K562 (cell line): ENCODE data around the gene VWF. TPM values are rescaled to one million over a fixed set of nuclear protein-coding genes. Genes with fewer than 3 reads are reported as not detected.
A peak's percentile ranks its signal among the peaks of the same experiment; 100 is the strongest.

Experiments
- ADNP ChIP-seq: fragments of 200-800 bp; sonication (Bioruptor generic); IDR thresholded peaks from 2 replicates; pipeline ENCODE4 v1.6.1; 2016; ENCODE audit warnings: missing genetic modification characterization, missing compliant biosample characterization
- ATF7 ChIP-seq: fragments of 450-650 bp; IDR thresholded peaks from 2 replicates; pipeline ENCODE4 v1.7.1; 2014; ENCODE audit warnings: mild to moderate bottlenecking, moderate library complexity
- CBX1 ChIP-seq: sonication (generic); IDR thresholded peaks from 2 replicates; pipeline ENCODE4 v1.6.1; 2016; ENCODE audit warnings: antibody characterized with exemption, low read depth, mild to moderate bottlenecking
- CCNT2 ChIP-seq: IDR thresholded peaks from 2 replicates; pipeline ENCODE4 v1.6.1; 2011; ENCODE audit warnings: borderline replicate concordance, low read depth, mild to moderate bottlenecking, moderate library complexity, mixed read lengths, low read length; ENCODE audit not compliant: insufficient read length; ENCODE audit errors: extremely low read depth
- EP400 ChIP-seq: fragments of 450-650 bp; IDR thresholded peaks from 2 replicates; pipeline ENCODE4 v1.6.1; 2017; ENCODE audit warnings: antibody characterized with exemption, mild to moderate bottlenecking, moderate library complexity
- HDAC3 ChIP-seq: fragments of 450-650 bp; IDR thresholded peaks from 2 replicates; pipeline ENCODE4 v1.6.1; 2018; ENCODE audit warnings: borderline replicate concordance, mild to moderate bottlenecking, moderate library complexity; ENCODE audit not compliant: partially characterized antibody
- JUNB ChIP-seq: fragments of 450-650 bp; formaldehyde crosslinking; conservative IDR thresholded peaks from 2 replicates; pipeline ENCODE4 v1.4.0; 2020; ENCODE audit warnings: mild to moderate bottlenecking
- KDM2B ChIP-seq: fragments of 250-450 bp; sonication (Bioruptor Pico); IDR thresholded peaks from 2 replicates; pipeline ENCODE4 v1.8.0; 2021; ENCODE audit warnings: mild to moderate bottlenecking, moderate library complexity
- MEF2D ChIP-seq: conservative IDR thresholded peaks from 2 replicates; pipeline ENCODE4 v1.6.1; 2016; ENCODE audit warnings: low read depth, missing genetic modification characterization, missing compliant biosample characterization
- MEIS2 ChIP-seq: fragments of 450-650 bp; IDR thresholded peaks from 2 replicates; pipeline ENCODE4 v1.6.1; 2014; ENCODE audit warnings: mild to moderate bottlenecking; ENCODE audit not compliant: partially characterized antibody
- MTA3 ChIP-seq: fragments of 450-650 bp; formaldehyde crosslinking; IDR thresholded peaks from 2 replicates; pipeline ENCODE4 v1.6.1; 2017; ENCODE audit warnings: mild to moderate bottlenecking, borderline replicate concordance
- MYNN ChIP-seq, 2 experiments: sonication (generic); formaldehyde crosslinking in 1 of 2; IDR thresholded peaks; 2 replicates each; pipeline versions ENCODE4 v1.5.0 to v1.6.1; 2016 to 2020; ENCODE audit warnings: antibody characterized with exemption in 1 of 2, missing genetic modification reagents in 1 of 2
- NFE2 ChIP-seq: IDR thresholded peaks from 2 replicates; pipeline ENCODE4 v1.6.1; 2014; ENCODE audit warnings: antibody characterized with exemption, low read depth
- OTX1 ChIP-seq: fragments of 450-650 bp; formaldehyde crosslinking; IDR thresholded peaks from 2 replicates; pipeline ENCODE4 v1.4.0; 2022; ENCODE audit warnings: mild to moderate bottlenecking
- PHF21A ChIP-seq: fragments of 450-650 bp; IDR thresholded peaks from 2 replicates; pipeline ENCODE4 v1.6.1; 2017; ENCODE audit warnings: low read depth, borderline replicate concordance
- PHF8 ChIP-seq: fragments of 200-600 bp; sonication (generic); IDR thresholded peaks from 2 replicates; pipeline ENCODE4 v1.6.1; 2012; ENCODE audit warnings: mixed run types, mild to moderate bottlenecking, inconsistent platforms, low read length, moderate library complexity, borderline replicate concordance
- POLR2G ChIP-seq: fragments of 200-400 bp; formaldehyde crosslinking; IDR thresholded peaks from 2 replicates; pipeline ENCODE4 v1.6.1; 2017; ENCODE audit warnings: low read depth, mild to moderate bottlenecking, antibody characterized with exemption, low read length, moderate library complexity
- RCOR1 ChIP-seq, 2 experiments: IDR thresholded peaks; 2 replicates each; pipeline ENCODE4 v1.6.1; 2012; ENCODE audit warnings: low read depth in 2 of 2, low read length in 2 of 2, borderline replicate concordance in 1 of 2, improper control_type of control experiment in 1 of 2
- SMAD4 ChIP-seq: fragments of 250-450 bp; sonication (Bioruptor Pico); conservative IDR thresholded peaks from 2 replicates; pipeline ENCODE4 v1.8.0; 2021; ENCODE audit warnings: inconsistent platforms, mild to moderate bottlenecking, moderate library complexity
- SMARCA4 ChIP-seq: fragments of 450-650 bp; IDR thresholded peaks from 2 replicates; pipeline ENCODE4 v1.6.1; 2016
- TRIM24 ChIP-seq, 2 experiments: fragments of 450-650 bp; IDR thresholded peaks; 2 replicates each; pipeline ENCODE4 v1.6.1; 2016
- YY1 ChIP-seq, 3 experiments: IDR thresholded peaks; 2 replicates each; pipeline ENCODE4 v1.6.1; 2011; ENCODE audit warnings: low read length in 2 of 3, mild to moderate bottlenecking in 2 of 3, moderate library complexity in 2 of 3, borderline replicate concordance in 1 of 3, control low read depth in 1 of 3, low read depth in 1 of 3; ENCODE audit not compliant: insufficient read depth in 3 of 3, insufficient replicate concordance in 2 of 3, control insufficient read depth in 1 of 3, insufficient read length in 1 of 3; ENCODE audit errors: extremely low read depth in 1 of 3
- ZNF395 ChIP-seq: fragments of 200-800 bp; sonication (Bioruptor generic); IDR thresholded peaks from 2 replicates; pipeline ENCODE4 v1.6.1; 2017; ENCODE audit warnings: missing genetic modification characterization, missing compliant biosample characterization
- polyA plus RNA-seq, 8 experiments: library from polyadenylated mRNA; depleted of rRNA in 4 of 8; stranded (reverse) in 5 of 8; unstranded in 3 of 8; fragments of >200 nt; fragmentation: Nextera tagmentation in 2 of 8; fragmentation: Illumina TruSeq in 1 of 8; extraction: Ambion mirVana in 2 of 8; extraction: Trizol in 1 of 8; gene quantifications; 2 replicates each; pipeline versions ENCODE4 v1.2.1 to v1.2.3, GENCODE V29; 2011 to 2014; ENCODE audit warnings: inconsistent platforms in 1 of 8, missing spikeins in 1 of 8
- total RNA-seq, 7 experiments: library from RNA; depleted of rRNA in 6 of 7; stranded (reverse); fragments of >200 nt in 6 of 7; fragmentation: Illumina TruSeq in 2 of 7; extraction: Trizol in 2 of 7; gene quantifications; 2 replicates each; pipeline versions ENCODE4 v1.2.1 to v1.2.3, GENCODE V29; 2011 to 2021; ENCODE audit warnings: low replicate concordance in 1 of 7
- TF ChIP-seq, protein P1 (sequence below), 2 experiments: fragments of 200-800 bp in 1 of 2; sonication (Bioruptor generic) in 1 of 2; sonication (generic) in 1 of 2; formaldehyde crosslinking in 1 of 2; IDR thresholded peaks in 1 of 2; conservative IDR thresholded peaks in 1 of 2; 2 replicates each; pipeline versions ENCODE4 v1.5.0 to v1.6.1; 2016 to 2020; ENCODE audit warnings: missing compliant biosample characterization in 1 of 2, missing genetic modification characterization in 1 of 2, missing genetic modification reagents in 1 of 2

Gene VWF
- total and polyA plus RNA-seq, 9 of the 15 experiments (the other 6 are each of a cell fraction or from before 2014, with no cell fraction given) = 0.53 TPM; not detected in 8

- TF ChIP-seq ADNP (tag) (0 out of 2 replicates have a peak, but pooled peaks have one; percentile 29), MTA3 (peak; percentile 54; the same call in 1 of the 2 replicates), SMARCA4 (peak; percentile 90), CBX1 (0 out of 2 replicates have a peak, but pooled peaks have one; percentile 43), PHF8 (peak; percentile 28; the same call in 1 of the 2 replicates), RCOR1 (IDR thresholded peaks at IDR 0.05; ENCODE audit: borderline replicate concordance in 1 of 2, low read depth in 2 of 2, low read length in 2 of 2) (peak in 1 of 2 experiments; percentile 43; a peak in 1 of 4 replicates), KDM2B (CRISPR knock-in tag) (no peak), TRIM24 (IDR thresholded peaks at IDR 0.05) (peak; percentile 39 to 75; a peak in 3 of 4 replicates), MYNN (IDR thresholded peaks at IDR 0.05) (peak; percentile 73; the same call in 1 of the 2 replicates), MYNN (CRISPR knock-in tag; IDR thresholded peaks at IDR 0.05) (no peak), ZNF395 (CRISPR knock-in tag) (peak; percentile 70), POLR2G (0 out of 2 replicates have a peak, but pooled peaks have one; percentile 29), SMAD4 (CRISPR knock-in tag) (peak; percentile 97), YY1 (IDR thresholded peaks at IDR 0.05; ENCODE audit: borderline replicate concordance in 1 of 3, control insufficient read depth in 1 of 3, extremely low read depth in 1 of 3, insufficient read depth in 3 of 3, insufficient read length in 1 of 3, insufficient replicate concordance in 2 of 3, low read depth in 1 of 3, low read length in 2 of 3) (peak in 1 of 3 experiments; percentile 46), JUNB (CRISPR knock-in tag) (peak; percentile 90), EP400 (peak; percentile 60), ATF7 (peak; percentile 96), NFE2 (0 out of 2 replicates have a peak, but pooled peaks have one; percentile 29), OTX1 (CRISPR knock-in tag) (no peak), MEF2D (tag) (peak; percentile 100), HDAC3 (peak; percentile 80), MEIS2 (peak; percentile 84), PHF21A (peak; percentile 54; the same call in 1 of the 2 replicates), CCNT2 (peak; percentile 74)
- TF ChIP-seq, protein P1, sequence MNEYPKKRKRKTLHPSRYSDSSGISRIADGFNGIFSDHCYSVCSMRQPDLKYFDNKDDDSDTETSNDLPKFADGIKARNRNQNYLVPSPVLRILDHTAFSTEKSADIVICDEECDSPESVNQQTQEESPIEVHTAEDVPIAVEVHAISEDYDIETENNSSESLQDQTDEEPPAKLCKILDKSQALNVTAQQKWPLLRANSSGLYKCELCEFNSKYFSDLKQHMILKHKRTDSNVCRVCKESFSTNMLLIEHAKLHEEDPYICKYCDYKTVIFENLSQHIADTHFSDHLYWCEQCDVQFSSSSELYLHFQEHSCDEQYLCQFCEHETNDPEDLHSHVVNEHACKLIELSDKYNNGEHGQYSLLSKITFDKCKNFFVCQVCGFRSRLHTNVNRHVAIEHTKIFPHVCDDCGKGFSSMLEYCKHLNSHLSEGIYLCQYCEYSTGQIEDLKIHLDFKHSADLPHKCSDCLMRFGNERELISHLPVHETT (CRISPR knock-in tag; conservative IDR thresholded peaks at IDR 0.05 in 1 of 2, IDR thresholded peaks at IDR 0.05 in 1 of 2) = no peak
Measured at GRCh38 chr12:6167327-6168280, 43.1 kb upstream of the VWF start (continued).
